ENCODE results near the gene NFE2.
"Not testable (repeated sequence)": the region's sequence is repeated elsewhere in the genome, so short reads cannot be mapped to it uniquely, and the experiment has no call there.

NFE2 gene

GRCh38 chr12:54300732-54301427 is at the start of gene NFE2:
NFE2 (minus strand) TSS chr12:54301015; CDS start chr12:54295248, 5,767 bp downstream.
- peak; percentile 36 to 50 for DNase-seq

DNA sequence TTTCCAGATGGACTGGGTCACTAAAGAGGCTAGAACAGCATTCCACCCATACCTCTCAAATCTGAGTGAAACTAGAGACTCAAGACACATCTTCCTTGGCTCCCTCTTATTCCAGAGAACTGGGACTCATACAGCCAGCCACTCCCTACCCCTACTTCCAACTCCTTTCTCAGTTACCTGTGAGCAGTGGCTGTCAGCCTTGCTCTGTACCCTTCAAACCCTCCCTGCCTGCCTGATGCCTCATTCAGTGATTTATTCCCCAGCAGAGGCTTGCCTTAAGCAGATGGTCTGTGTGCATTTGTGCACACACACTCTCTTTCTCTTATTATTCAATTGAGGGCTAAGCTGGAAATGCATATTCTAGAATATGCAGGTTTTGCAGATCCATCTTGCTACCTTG is 48.9 kb upstream of the NFE2 start:
- no peak for DNase-seq

GRCh38 chr12:54349036-54349435 is 48.2 kb upstream of the NFE2 start:
- no peak for DNase-seq

DNA sequence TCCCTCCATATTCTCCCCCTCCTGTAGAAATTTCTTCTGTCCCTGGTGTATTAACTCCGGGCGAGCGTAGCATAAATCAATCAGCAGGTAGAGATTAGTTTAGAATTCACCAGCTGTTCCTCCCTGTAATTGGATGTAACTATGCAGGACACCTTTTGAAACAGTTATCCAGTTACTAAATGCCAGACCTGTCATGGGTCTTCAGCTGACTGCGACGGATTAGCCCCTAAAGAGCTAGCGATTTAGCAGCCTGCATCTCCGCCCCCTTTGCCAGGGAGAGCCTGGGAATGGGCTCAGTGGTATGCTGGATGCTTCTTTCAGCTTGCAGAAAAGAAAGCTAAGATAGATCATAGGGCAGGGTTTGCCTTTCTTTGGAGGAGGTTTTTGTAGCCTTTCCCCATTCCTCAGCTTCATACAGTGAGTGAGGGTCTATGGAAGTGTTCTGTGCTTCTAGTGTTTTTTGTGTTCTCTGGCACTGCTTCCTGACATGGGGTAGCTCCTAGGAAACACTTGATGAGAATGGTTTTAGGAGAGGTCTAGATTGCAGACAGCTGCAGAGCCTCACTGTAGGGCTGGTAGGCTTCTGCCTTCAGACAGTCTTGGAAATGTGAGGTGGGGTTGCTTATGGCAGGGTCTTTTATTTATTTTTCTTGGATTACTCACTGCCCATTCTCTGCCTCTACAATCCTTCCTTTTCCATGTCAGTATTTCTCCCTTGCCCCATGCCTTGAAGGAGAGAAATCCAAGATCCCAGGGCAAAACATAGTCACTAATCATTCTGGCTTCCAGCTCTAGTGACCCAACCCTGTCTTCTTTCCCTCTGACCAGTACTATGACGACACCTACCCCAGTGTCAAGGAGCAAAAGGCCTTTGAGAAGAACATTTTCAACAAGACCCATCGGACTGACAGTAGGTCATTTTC is 40.8 kb upstream of the NFE2 start:
- DNase-seq: no peak

- no peak for DNase-seq
Measured at GRCh38 chr12:54340846-54341245, 40.0 kb upstream of the NFE2 start.

DNA sequence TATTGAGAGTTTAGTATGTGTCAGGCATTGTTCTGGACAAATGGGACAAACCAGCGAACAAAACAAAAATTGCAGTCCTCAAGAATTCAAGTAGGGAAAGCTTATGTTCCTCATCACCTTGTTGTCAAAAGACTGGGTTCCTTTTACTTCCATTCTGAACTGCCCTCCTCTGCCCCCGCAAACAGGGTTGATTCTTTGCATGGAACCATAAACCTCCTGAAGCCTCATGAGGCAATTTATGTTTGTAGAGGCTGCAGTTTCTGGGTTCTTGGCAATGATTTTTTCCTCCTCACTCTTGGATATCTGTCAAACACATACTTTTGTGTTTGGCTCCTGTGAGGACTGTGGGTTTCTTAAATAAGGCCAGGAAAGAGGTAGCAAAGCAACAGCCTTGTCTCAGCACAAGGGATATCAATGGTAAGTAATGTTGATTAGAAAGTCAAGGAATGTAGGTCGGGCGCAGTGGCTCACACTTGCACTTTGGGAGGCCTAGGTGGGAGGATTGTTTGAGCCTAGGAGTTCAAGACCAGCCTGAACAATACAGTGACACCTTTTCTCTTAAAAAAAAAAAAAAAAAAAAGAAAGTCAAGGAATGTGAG is 38.0 kb upstream of the NFE2 start:
- no peak for DNase-seq

- DNase-seq: no peak
Measured at GRCh38 chr12:54337854-54338650, 37.2 kb upstream of the NFE2 start.

DNA sequence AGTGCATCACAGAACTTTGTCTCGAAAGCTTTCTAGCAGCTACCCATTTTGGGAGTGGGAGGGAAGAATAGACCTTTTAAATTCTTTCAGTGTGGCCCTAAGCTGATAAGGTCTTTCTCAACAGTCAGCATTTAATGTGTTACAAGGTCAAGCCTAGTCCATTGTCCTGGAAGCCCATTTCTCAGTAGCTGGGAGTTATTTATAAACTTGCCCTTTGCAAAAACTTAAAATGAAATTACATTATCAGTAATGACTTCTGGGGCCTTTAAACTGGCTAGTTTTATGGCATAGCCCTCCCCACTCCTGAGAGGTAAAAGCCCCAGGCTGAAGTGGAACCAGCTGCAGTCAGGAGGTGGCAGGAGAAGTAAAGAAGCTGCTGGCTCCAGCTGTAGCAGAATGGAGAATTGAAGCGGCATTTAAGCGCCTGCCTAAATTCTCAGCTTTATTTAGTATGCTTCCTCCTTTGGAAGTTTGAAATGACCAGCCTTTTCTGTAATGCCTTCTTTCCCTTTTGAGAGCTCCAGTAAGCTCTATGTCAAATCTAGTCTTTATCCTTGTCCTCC is 36.5 kb upstream of the NFE2 start:
- no peak for DNase-seq

- DNase-seq: no peak
Measured at GRCh38 chr12:54333420-54334034, 32.7 kb upstream of the NFE2 start.

DNA sequence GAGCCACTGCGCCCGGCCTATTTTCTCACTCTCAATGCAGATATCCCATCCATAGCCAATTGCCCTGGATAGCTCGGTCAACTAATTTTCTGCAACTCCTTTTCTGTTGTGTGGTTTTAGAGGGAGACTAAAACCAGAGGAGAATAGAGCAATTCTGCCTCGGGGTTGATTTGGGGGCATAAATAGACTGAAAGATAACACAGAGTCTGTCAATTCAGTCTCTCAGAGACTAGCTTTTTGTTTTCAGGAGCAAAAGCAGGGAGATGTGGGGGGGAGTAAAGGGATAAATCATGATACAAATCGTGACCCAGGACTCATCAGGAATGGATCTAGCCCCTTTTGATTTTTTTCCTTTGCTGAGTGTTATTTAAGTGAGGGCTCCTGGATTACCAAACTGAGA is 30.6 kb upstream of the NFE2 start:
- DNase-seq: no peak

- no peak for DNase-seq
Measured at GRCh38 chr12:54330442-54330841, 29.6 kb upstream of the NFE2 start.

DNA sequence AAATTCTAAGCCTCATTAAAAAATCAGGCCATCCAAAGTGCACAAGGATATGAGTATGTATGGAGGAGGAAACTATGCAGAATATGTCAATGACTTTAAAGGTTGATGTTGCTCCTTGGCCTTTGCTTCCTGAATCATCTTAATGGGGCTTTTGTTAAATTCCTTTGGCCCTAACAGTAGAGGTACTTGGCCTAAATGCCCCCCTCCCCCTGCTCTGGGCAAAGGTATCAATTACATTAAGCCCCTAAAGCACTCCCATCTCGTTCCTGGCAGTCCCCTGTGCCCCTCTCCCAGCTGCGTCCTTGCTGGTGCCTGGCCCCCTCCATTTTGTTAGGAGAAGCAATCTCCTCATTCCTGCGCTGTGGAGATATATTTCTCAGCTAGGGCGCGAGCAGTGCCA is 28.9 kb upstream of the NFE2 start:
- no peak for DNase-seq

- no peak for DNase-seq
Measured at GRCh38 chr12:54328595-54329337, 28.0 kb upstream of the NFE2 start.

DNA sequence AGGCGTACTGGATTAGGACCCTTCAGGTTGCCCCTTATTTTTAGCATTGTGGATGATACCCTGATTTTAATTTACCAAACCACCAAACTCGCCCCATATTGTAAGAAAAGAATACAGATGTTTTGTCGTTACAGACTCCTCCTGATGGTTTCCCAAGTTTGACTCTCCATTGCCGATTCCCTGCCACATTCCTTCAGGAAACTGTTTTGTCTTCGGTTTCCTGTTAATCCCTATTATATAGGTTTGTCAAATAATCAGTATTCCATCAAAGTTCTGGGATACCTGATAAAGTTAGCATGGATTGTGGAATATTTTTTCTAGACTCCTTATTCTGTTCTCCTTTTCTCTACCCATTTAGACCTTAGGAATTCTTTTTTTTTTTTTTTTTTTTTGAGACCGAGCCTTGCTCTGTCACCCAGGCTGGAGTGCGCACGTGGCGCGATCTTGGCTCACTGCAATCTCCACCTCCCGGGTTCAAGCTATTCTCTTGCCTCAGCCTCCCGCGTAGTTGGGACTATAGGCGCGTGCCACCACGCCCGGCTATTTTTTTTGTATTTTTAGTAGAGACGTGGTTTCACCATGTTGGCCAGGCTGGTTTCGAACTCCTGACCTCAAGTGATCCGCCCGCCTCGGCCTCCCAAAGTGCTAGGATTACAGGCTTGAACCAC is 24.8 kb upstream of the NFE2 start:
- not testable (repeated sequence) for DNase-seq

DNA sequence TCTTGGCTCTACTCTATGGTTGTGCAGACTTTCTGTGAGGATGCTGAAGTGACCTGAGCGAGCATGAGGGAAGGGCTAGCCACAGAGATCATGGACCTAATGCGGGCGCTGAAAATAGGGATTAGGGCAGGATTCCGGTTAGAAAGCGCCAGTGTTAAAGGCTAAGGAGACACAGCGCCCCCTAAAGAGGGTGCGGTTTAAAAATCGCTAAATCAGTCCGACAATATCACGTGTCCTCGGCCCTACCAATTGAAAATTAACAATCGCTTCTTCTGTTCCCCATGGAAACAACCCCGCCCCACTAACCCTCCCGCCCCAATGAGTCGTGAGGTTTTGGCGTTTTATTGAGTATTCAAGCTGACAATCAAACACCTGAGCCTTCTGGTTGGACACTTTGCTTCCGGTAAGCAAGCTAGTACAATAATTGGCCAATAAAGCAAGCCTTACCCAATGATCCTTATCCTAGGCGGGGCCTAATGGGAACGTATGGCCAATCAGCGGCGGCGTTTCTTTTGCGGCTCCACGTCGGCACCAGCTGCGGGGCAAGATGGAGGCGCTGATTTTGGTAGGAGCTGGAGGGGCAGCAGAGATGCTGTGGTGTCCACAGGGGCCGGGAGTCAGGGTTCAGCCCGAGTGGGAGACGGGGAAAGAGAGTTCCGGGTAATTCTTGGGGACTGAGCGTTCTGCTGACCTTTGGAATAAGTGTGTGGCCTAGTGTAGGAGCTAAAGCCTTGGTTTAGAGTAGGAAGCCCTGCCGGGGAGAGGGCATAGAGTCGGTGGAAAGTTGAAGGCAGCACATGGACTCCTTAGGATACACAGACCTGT is 24.0 kb upstream of the NFE2 start, which contains the start of gene COPZ1:
TSS of gene COPZ1 (plus strand) at position 515 of the 825 bp plus-strand sequence. CDS start at position 548, 33 bp downstream.
- DNase-seq: peak; percentile 91 to 93

DNA sequence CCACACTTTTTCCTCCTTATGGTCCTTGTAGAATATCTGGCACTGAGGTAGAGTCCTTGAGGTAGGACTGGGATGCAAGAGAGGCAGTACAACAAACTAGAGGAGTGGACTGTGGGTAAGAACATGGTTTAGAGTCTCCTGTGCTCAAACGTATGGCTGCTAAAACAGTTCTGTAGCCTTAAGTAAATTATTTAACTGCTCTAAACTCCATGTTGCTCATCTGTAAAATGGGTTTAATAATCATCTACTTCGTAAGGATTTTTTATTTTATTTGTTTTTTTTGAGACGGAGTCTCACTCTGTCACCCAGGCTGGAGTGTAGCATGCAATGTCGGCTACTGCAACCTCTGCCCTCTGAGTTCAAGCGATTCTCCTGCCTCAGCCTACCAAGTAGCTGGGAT is 20.5 kb upstream of the NFE2 start:
- DNase-seq: no peak

DNA sequence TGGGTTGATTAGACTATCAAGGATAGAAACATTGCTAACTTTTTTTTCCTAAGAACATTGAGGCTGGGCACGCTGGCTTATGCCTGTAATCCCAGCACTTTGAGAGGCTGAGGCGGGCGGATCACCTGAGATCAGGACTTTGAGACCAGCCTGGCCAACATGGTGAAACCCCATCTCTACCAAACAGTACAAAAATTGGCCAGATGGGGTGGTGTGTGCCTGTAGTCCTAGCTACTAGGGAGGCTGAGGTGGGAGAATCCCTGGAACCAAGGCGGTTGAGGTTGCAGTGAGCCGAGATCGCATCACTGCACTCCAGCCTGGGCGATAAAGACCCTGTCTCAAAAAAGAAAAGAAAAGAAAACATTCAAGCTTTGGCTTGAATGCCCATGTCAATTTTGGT is 11.5 kb upstream of the NFE2 start:
- DNase-seq: not testable (repeated sequence)

GRCh38 chr12:54311051-54311450 is 10.2 kb upstream of the NFE2 start:
- DNase-seq: no peak

DNA sequence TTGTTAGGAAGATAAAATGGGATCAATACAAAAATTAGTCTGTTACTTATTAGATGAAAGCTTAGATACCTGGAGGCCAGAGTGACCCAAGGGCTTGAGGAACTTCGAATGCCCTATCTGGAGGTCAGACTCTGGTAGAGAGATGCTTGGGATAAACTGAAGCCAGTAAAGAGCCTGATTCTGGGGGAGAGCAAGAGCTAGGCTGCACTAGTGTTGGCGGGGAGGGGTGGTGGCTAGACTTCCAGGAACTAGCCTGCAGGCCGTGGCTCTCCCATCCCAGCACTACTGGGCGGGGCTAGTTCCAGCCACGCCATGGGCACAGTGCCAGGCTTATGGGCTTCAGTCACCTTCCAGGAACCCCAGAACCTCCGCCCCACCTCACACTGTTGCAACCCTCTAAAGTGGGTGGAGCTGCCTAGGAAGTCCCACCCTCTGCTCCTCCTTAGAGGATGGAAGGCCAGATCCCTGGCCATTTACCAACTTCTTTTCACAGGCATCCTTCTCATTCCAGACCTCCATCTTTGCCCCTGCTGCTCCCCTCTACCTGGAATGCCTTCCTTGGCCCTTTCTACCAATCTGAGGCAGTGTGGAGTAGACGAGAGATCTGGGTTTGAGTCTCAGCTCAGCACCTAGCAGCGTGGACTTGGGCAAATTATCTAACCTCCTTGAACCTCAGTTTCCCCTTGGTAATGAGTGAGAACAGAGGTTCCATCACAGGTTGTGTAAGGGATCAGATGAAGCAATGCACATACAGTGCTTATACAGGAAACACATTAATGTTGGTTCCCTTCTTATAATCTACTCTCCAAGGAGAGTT is 6.3 kb upstream of the NFE2 start:
- peak; percentile 36 to 53 for DNase-seq

Measured in activated CD4-positive, alpha-beta T cell treated with anti-CD3 and anti-CD28 coated beads, Interleukin-2, amount 50 U/mL, for 48 hours (primary cell).